Measurements from ENCODE around the gene TNFRSF1A.

TNFRSF1A gene

GRCh38 chr12:6336889-6337853 is 4.7 kb downstream of the TNFRSF1A start:
- no peak for FAIRE-seq

DNA sequence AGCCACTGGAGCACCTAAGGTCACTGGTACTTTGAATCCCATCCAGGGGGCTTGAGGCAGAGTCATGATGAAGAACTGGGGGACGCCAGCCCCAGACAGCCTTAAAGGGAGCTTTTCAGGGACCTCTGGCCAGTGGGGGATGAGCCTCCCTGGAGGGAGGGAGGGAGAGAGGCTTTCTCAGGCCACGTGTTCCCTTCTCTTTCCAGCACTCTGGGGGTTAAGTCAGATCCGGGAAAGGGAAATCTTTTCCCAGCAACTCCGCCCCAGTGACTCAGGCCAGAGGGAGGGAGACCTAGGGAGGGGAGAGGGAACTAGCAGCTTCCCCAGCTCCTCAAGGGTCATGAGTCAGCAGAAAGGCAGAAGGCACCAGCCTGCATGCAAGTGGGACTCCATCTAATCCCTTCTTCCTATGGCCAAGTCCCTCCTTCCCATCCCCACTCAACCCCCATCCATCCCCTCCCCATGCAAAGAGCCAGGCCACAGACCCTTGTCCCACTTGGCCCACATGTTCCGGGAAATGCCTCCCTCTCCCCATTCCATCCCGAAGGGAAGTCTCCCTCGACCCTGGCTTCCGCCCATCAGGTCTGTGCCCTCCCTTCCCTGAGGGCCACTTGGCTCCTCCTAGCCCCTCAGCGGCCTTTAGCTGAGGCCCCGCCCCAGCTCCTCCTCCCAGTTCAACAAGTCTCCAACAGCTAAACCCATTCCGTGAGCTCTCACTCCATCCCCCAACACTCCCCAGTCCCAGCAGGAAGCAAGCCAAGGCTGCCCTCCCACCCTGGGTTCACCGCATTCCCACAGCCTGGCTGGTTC is 5.6 kb downstream of the TNFRSF1A start:
- peak; percentile 96 for FAIRE-seq

GRCh38 chr12:6335451-6336078 is 6.3 kb downstream of the TNFRSF1A start:
- FAIRE-seq: no peak

DNA sequence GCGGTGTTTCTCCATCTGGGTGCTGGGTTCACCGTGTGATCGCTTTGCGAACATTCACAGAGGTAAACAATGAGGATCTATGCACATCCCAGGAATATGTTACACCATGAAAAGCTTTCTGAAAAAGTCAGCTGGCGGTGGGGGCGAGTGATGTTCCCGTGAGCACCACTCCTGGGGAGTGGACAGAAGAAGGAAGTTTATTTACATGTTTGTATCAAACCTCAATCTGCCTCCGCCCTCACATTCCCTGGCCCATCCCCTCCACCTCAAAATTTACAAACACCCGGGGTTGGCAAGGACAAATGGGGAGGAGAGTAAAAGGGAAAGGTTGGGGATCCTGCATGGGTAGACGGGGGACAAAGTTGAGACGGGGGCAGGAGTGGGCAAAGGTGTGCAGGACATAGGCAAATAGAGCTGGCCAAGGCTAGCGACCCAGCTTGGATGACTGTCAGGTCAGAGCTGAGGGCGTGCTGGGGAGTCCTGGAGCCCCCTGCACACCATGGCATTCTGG is 6.9 kb downstream of the TNFRSF1A start:
- no peak for FAIRE-seq

DNA sequence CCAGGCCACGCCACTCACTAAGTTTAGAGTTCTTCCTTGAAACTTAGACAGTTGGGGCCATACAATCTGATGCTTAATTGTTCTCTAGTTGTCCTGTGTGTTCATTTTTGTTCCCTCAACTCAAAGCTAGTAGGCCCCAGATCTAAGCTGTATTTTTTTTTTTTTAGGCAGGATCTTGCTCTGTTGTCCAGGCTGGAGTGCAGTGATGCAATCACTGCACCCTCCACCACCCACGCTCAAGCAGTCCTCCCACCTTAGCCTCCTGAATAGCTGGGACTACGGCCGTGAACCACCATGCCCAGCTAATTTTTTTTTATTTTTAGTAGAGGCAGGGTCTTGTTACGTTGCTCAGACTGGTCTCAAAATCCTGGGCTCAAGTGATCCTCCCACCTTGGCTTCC is 7.5 kb downstream of the TNFRSF1A start:
- FAIRE-seq: no peak

GRCh38 chr12:6333566-6333965 is 8.3 kb downstream of the TNFRSF1A start:
- no peak for FAIRE-seq

DNA sequence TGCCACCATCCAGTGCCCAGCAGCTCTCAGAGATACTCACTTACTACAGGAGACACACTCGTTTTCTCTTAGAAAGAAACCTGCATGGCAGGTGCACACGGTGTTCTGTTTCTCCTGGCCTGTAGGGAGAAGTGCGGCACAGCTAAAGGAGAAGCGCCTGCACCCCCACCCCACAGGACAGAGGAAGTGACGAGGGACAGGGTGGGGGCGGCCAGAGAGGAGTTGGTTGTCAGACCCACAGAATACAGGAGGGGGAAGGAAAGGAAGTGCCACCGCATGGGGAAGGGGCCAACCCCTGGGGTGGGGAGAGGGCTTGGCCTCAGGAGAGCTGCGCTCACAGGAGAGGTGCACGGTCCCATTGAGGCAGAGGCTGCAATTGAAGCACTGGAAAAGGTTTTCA is 8.8 kb downstream of the TNFRSF1A start:
- no peak for FAIRE-seq

- peak; percentile 93 for FAIRE-seq
Observed at GRCh38 chr12:6332459-6332858, 9.4 kb downstream of the TNFRSF1A start.

- FAIRE-seq: no peak
Observed at GRCh38 chr12:6330999-6331714, 10.7 kb downstream of the TNFRSF1A start.

- no peak for FAIRE-seq
Observed at GRCh38 chr12:6330192-6330591, 11.7 kb downstream of the TNFRSF1A start.

- no peak for FAIRE-seq
Observed at GRCh38 chr12:6329703-6330064, 12.2 kb downstream of the TNFRSF1A start.

DNA sequence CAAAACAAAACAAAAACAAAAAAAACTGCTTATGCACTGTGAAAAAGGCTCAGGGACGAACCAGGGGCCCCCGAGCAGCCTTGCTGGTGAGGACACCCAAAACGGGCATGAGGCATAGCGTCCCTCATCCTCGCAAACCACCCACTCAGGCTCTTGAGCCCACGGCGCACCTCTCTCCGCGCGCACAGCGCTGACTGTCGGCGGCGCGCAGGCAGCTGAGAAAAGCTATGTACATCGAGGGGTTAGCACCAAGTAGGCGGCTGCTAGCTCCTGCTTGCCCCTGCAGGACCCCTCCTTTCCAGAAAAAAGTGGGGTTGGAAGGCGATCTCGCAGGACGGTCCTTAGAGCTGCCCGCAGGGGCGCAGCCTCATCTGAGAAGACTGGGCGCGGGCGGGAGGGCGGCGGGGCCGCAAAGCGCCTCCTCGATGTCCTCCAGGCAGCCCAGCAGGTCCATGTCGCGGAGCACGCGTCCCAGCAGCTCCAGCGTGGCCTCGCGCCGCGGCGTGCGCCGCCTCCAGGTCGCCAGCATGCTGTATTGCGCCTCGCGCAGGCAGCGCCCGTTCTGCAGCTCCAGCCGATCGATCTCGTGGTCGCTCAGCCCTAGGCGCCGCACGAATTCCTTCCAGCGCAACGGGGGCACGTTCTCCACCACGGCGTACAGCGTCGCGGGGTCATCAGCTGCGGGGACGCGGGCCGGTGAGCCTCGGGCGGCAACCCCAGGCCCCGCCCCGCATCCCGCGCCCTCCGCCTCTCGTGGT is 12.8 kb downstream of the TNFRSF1A start:
- FAIRE-seq: no peak

DNA sequence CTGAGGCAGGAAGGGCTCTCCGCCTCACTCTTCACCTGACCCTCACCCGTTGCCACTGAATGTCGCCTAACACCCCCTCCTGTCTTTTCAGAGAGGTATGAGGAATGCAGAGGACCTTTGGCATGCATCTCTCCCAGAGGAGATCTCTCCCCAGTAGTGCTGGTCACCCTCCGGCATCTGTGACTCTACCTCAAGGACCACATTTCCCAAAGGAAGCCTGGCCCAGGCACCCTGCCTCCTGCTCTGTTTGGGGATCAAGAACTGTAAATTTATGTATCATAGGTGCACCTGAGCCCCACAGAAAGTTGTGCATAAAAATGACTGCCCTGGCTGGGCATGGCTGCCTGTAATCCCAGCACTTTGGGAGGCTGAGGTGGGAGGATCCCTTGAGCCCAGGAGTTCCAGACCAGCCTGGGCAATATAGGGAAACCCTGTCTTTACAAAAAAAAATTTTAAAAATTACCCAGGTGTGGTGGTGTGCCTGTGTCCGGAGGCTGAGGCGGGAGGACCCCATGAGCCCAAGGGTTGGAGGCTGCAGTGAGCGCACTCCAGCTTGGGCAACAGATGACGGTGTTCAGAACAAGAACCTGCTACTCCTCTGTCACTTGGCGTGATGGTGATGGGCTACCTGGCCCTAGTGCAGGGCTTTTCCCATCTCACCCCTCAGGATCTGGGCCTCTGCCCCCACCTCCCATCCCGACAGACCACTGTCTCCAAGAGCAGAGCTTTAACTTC is 13.7 kb downstream of the TNFRSF1A start:
- no peak for FAIRE-seq

- FAIRE-seq: no peak
Observed at GRCh38 chr12:6327229-6328041, 14.4 kb downstream of the TNFRSF1A start.

- no peak for FAIRE-seq
Observed at GRCh38 chr12:6326316-6327228, 15.3 kb downstream of the TNFRSF1A start.

DNA sequence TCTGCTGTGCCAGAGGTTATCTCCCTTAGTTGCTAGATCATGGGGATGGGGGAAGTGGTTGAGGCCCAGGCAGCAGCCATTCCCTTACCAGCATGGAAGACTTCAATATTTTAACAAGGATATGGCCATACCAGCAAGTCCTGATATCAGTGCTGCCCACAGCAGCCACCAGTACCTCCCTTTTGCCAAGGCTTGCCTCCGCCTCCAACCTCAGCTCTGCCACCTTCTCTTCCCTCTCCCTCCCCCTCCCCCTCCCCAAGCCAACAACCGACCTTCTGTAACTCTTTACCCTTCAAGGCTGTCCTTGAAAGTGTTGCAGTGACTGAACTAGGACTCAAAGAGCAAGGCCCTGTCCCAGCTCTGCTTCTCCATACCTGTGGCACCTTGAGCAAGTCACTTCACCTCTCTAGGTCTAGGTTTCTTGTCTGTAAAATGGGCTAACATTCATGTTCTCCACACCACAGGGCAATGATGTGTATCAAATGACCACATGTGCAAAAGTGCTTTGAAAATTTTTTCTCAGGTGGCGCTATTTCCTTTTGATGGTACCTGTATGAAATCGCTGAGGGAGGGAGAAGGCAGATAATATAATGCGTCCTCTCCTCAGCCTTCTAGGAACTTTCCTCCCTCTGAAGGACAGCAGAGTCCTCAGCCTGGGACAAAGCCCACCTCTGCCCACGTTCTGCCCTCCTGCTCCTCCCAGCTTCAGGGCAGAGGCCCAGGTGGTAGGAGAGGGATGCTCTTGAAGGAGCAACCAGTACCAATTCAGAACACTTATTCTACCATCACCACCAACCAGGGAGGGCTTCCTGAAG is 16.7 kb downstream of the TNFRSF1A start:
- no peak for FAIRE-seq

DNA sequence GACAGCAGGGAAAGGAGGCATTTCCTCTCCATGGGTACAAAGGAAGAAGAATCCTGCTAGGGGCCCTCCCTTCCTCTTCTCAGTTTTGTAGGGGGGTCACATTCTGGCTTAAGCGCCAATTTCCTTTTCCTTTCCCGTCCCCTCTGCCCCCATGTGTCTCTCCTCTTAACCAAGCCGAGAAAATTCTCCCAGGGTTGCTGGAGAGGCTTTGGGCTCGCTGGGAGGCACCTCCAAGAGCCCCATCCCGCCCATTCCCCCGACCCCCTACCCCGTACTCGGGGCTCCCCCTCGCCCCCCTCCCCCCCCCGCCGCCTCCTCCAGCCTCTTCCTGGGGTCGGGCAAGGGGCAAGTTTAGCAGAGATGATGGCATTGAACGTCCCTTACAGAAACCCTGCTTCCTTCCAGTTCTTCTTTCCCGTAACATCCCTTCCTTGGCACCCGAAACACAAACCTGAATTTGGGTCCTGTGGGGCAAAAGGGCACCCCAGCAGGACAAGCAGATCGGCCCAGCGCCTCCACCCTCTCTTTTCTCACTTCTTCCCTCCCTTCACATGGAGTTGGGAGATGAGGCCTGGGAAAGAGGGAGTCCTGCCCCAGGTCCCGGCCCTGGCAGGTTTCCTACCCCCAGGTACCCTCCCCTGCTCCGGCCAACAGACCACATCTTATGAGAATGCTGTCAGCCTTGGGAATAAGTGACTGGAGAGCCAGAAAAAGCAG is 17.7 kb downstream of the TNFRSF1A start:
- FAIRE-seq: no peak

Measured in A204.1 (cell line).